NCI-H510A treated with DMSO at 0.1 percent for 48 hours (cell line): ENCODE data around the gene RASA2.

Experiments
- DNase-seq: peaks from one replicate; lab custom pipeline; 2025; lab: John Stamatoyannopoulos, UW

RASA2 gene, protein sequence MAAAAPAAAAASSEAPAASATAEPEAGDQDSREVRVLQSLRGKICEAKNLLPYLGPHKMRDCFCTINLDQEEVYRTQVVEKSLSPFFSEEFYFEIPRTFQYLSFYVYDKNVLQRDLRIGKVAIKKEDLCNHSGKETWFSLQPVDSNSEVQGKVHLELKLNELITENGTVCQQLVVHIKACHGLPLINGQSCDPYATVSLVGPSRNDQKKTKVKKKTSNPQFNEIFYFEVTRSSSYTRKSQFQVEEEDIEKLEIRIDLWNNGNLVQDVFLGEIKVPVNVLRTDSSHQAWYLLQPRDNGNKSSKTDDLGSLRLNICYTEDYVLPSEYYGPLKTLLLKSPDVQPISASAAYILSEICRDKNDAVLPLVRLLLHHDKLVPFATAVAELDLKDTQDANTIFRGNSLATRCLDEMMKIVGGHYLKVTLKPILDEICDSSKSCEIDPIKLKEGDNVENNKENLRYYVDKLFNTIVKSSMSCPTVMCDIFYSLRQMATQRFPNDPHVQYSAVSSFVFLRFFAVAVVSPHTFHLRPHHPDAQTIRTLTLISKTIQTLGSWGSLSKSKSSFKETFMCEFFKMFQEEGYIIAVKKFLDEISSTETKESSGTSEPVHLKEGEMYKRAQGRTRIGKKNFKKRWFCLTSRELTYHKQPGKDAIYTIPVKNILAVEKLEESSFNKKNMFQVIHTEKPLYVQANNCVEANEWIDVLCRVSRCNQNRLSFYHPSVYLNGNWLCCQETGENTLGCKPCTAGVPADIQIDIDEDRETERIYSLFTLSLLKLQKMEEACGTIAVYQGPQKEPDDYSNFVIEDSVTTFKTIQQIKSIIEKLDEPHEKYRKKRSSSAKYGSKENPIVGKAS

DNA sequence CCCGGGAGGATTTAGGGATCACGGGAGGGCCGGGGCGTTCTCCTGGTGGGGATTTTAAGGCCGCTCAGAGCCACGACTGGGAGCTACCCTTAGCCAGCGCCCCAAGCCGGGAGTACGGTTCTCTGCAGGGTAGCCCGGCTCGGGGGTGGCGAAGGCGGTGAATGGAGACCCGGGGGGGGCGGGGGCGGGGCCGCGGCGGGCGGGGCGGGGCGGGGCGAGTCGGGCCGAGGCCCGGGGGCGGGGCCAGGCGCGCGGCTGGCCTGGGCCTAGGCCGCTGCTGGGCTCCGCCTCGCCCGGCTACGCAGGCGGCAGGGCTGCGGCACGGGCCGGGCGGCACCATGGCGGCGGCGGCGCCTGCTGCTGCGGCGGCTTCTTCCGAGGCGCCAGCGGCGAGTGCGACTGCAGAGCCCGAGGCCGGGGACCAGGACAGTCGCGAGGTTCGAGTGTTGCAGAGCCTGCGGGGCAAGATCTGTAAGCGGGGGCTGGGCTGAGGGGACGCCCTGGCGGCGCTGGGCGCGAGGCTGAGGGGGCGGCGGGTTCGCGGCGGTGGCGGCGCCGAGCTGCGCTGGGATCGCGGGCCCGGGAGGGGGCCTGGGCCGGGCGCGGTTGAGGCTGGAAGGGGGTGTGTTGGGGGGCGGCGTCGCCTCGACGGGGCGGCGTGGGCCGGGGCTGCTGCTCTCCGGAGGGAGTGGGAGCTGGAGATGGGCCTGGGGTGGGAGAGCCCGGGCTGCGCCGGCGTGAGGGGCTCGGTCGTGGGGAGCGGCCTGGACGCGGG, at the start of gene RASA2:
TSS of gene RASA2 (plus strand) at position 282 of the 775 bp plus-strand sequence. CDS start at position 339, 57 bp downstream.
- DNase-seq, result peak; percentile 74

DNA sequence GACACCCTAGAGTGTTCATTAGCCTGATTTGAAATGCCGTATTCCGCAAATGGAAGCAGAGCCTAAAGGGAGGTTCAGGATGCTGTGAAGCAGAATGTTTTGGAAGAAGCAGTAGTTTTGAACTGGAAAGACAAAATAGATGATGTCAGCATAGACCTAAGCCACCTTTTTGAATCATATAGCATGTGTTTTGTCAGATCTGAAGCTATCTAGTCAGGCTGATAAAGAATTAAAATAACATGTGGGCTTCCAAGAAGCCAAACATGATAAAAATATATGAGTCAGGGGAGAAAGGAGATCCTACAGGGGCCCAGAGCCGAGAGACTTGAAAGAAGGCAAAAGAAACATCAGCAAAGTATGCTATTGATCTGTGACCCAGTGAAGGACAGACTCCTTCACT, 47.2 kb upstream of the RASA2 start:
- DNase-seq, result no peak

DNA sequence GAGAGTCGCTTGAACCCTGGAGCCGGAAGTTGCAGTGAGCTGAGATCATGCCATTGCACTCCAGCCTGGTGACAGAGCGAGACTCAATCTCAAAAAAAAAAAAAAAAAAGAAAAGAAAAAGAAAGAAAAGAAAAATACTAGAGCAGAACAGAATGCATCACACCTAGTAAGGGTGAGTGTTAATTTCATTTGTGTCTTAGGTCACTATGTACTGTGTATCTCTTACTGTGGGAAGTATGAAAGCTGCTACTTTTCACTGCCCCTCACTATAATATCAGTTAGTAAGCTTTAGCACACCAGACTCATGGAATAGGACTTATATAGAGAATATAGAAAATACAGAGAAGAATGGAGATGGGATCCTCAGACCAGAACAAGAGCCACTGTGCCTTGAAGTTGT, 45.9 kb upstream of the RASA2 start:
- DNase-seq, result no peak

DNA sequence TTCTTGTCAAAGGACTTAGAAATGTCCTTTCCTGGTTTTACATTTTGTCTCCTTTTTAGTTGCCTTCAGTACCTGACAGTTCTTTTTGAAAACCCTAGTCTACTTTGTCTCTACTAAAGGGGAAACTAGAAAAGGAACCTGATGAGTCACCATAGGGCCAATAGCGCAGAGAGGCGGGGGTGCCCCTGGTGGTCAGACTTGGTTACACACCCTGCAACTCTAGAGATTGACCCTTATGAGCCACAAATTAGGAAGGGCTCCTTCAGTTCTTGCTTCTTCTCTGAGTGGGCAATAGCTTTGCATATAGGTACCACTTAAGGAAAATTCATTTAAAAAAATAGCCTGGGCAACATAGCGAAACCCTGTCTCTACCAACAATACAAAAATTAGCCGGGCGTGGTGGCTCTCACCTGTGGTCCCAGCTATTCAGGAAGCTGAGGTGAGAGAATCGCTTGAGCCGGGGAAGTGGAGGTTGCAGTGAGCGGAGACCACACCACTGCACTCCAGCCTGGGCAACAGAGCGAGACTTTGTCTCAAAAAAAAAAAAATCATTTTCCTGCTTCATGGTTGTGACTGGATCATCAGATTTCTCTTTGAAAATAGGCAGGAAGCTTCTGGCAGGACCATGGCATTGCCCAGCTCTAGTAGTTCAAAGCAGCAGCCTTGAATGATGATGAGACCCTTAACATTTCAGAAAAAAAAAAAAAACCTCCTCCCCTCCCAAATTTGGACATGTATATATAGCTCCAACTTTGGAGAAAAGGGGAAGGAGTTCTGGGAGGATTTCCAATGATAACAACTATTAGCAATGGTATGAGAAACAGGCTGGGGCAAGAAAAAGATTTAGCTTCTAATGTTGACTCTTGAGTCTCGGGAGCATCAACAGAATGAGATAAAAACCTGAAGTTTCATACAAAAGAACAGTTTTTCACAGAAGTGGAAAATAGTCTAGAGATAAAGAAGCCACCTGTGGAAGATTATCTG, 45.2 kb upstream of the RASA2 start:
- DNase-seq, result peak; percentile 33

GRCh38 chr3:141442446-141442845, 44.4 kb upstream of the RASA2 start:
- DNase-seq, result peak; percentile 59

DNA sequence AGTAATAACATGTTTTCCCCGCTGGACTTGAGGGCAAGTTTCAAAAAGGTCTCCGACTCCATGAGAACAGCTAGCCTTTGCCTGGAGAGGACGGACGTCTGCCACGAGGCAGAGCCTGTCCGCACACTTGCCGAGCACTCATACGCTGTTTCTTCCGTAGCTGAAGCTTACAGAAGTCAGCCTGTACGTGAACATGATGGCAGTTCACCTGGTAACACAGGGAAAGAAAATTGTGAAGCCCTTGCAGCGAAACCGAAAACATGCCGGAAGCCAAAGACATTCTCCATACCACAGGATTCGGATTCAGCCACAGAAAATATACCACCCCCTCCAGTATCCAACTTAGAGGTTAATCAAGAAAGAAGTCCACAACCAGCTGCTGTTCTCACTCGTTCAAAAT, 43.9 kb upstream of the RASA2 start:
- no peak for DNase-seq

DNA sequence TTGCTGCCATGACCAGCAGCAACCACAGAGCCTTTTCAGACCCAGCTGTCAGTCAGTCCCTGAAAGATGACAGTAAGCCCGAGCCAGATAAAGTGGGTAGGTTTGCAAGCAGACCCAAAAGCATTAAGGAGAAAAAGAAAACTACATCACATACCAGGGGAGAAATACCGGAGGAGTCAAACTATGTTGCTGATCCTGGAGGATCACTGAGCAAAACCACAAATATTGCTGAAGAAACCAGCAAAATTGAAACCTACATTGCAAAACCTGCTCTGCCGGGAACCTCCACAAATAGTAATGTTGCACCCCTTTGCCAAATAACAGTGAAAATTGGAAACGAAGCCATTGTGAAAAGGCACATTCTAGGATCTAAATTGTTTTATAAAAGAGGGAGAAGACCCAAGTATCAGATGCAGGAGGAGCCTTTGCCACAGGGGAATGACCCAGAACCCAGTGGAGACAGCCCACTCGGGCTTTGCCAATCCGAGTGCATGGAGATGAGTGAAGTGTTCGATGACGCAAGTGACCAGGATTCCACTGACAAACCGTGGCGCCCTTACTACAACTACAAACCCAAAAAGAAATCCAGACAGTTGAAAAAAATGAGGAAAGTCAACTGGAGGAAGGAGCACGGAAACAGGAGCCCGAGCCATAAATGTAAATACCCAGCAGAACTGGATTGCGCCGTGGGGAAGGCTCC, 42.1 kb upstream of the RASA2 start:
- no peak for DNase-seq

DNA sequence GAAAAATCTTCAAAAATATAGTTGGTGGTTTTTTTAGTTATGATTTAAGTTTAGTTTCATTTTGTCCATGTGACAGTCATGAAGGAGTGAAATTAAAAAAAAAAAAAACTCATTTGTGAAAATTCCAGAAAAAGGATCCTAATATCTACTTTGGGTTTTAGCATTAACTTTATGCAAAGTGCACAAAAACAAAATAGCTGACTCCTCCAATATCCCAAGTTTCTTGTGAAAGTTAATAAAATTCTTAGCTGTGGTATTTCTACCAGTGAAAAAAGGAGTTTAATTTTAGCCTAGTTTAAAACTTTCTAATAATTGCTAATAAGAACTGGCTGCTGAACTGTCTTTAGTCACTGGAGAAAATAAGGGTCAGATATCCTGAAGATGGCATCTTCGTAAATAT, 40.8 kb upstream of the RASA2 start:
- no peak for DNase-seq

GRCh38 chr3:141446737-141447136, 40.1 kb upstream of the RASA2 start:
- DNase-seq, result no peak

GRCh38 chr3:141447383-141447782, 39.4 kb upstream of the RASA2 start:
- no peak for DNase-seq

- no peak for DNase-seq
These were observed 38.1 kb upstream of the RASA2 start for GRCh38 chr3:141448606-141449220.

- DNase-seq, result no peak
These were observed 37.4 kb upstream of the RASA2 start for GRCh38 chr3:141449424-141449823.

DNA sequence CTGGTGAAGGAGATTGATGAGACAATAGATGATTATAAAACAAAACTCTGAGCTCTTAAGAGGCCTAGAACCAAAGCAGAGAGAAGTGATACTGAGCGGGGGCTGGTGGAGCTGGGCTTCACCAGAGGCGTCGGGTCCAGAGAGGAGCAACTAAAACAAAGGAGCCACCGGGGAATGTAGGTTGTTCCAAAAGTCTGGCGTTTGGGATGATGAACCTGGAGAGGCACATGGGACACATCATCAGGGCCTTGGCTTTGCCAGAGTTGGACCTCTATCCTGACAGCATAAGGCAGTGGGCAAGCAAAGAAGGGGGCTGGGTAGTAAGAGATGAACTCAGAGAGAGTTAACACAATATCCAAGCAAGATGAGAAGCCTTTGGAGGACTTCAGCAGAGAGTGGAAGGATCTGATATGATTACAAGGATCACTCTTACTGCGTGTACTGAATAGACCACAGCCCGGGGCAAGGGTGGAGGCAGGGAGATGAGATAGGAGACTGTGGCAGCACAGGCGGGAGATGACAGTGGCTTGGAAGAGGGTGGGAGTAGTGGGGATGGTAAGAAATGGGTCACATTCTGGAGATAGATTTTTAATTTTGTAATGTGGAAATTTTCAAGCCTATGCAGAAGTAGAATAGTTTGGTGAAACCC, 36.0 kb upstream of the RASA2 start:
- DNase-seq, result no peak

DNA sequence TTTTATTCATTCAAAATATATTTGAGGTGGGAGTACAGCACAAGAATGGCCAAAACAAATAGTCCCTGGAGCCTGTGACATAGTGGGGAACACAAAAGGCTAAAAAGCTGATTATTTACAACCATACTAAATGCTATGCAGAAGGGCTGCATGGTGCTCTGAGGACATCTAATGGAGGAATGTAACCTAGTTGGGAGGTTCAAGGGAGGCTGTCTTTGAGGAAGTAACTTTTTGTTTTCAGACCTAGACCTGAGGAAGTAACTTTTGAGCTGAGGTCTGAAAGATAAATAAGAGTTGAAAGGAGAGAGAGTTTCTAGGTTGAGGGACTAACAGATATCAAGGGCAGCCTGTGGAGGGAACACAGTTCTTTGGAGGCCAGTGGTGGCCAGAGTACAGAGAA, 34.8 kb upstream of the RASA2 start:
- DNase-seq, result peak; percentile 16

- DNase-seq, result no peak
These were observed 34.1 kb upstream of the RASA2 start for GRCh38 chr3:141452773-141453172.

GRCh38 chr3:141454054-141454453, 32.8 kb upstream of the RASA2 start:
- no peak for DNase-seq

- DNase-seq, result peak; percentile 68
These were observed 31.8 kb upstream of the RASA2 start for GRCh38 chr3:141454906-141455602.

- no peak for DNase-seq
These were observed 31.1 kb upstream of the RASA2 start for GRCh38 chr3:141455603-141456300.
